Heart left ventricle (tissue), 13 donors: ENCODE results near the gene TCF4.

Experiments used
- CTCF ChIP-seq, 12 donors: fragments of 200-600 bp; sonication (generic) in 4 of 12; IDR thresholded peaks; one replicate each; pipeline versions ENCODE4 v1.5.0 to v1.8.0; 2018 to 2022; ENCODE audit warnings: antibody characterized with exemption in 12 of 12, mild to moderate bottlenecking in 5 of 12
- POLR2A ChIP-seq, 2 donors: fragments of 450-650 bp; IDR thresholded peaks; one replicate each; pipeline ENCODE4 v1.6.1; 2017; ENCODE audit warnings: antibody characterized with exemption in 2 of 2, mild to moderate bottlenecking in 2 of 2, moderate library complexity in 2 of 2
- donor health status: ischemic (EF 13 %, LVEDD 7.1; RV severe dilation, severe dysfunction).
- donor health status: DM: no; HTN: yes; CAD: no.
- donor health status: DM: no; HTN: no; CAD: no.
- donor health status: ischemic (EF 25% LVEDD 6.9; RV normal size, moderate dysfunction).
- donor health status: ischemic (EF 25% LVEDD 5.7; RV mildly dilated, moderate dysfunction).
- donor health status: ischemic (EF 35%, LVEDD 5.7; RV mildly dilated, moderate dysfunction).
- donor health status: nonischemic (EF 11% LVEDD 7.7; RV severe dilation, severe dysfunction).
- donor health status: DM: yes; HTN: yes; CAD: no.
- donor health status: PGD.
- donor health status: ischemic (EF 29% LVEDD 5.4; RV normal size, mild dysfunction).
- donor health status: nonischemic (EF 23%, LVEDD 6.1; RV moderate dilation, normal function).

DNA sequence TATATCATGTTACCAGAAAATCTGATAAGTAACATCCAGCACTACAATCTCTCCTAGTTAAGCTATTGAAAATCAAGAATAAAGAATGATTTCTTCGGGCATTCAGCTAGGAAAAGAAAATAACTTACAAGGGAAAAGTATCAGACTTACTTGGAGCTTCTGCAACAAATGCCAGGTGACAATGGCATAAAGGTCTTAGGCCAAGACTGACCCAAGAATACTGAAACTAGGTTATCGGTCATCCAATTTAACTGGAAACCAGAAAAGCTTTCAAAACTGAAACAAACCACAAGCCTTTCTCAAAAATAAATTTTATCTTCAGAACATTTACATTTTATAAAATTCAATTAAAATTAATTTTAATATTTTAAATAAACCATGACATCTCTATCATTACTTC is 414.7 kb downstream of the TCF4 start:
- no peak for TF ChIP-seq CTCF (IDR thresholded peaks at IDR 0.05)
- no peak for TF ChIP-seq POLR2A (IDR thresholded peaks at IDR 0.05)
